GM12873 (cell line): ENCODE measurements around the gene KCNK17.

ENCODE experiments used
- TF ChIP-seq, protein P1 (sequence below): IDR thresholded peaks from 2 replicates; pipeline ENCODE4 v1.5.1; 2012; ENCODE audit warnings: low read depth, mild to moderate bottlenecking, moderate library complexity, low read length, control low read depth; ENCODE audit not compliant: insufficient read depth; ENCODE audit errors: missing control alignments

Gene KCNK17

DNA sequence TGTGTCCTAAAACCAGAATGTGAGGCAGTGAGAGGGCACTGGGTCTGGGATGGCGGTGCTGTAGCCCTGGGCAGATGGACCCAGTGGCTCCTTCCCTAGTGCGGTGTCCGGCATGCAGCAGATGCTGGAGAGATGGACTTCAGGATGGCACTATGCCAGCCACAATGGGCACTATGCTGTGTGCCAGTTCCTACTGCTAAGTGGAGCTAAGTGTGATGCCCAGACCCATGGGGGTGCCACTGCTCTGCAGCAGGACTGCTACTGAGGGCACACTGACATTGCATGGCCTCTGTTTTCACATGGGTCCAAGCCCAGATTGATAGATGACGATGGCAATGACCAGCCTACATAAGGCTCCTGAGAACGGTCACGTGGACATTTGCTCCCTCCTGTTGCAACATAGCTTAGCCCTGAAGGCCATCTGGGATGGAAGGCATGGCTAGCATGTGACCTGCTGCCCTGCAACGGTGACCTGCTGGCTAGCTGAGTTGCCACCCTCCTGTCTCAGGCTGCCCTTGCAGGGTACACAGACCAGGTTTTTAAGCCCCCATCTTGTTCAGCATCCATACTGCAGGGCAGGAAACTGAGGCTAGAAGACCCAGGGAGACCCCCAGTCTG, 39.6 kb upstream of the KCNK17 start:
- TF ChIP-seq, protein P1, sequence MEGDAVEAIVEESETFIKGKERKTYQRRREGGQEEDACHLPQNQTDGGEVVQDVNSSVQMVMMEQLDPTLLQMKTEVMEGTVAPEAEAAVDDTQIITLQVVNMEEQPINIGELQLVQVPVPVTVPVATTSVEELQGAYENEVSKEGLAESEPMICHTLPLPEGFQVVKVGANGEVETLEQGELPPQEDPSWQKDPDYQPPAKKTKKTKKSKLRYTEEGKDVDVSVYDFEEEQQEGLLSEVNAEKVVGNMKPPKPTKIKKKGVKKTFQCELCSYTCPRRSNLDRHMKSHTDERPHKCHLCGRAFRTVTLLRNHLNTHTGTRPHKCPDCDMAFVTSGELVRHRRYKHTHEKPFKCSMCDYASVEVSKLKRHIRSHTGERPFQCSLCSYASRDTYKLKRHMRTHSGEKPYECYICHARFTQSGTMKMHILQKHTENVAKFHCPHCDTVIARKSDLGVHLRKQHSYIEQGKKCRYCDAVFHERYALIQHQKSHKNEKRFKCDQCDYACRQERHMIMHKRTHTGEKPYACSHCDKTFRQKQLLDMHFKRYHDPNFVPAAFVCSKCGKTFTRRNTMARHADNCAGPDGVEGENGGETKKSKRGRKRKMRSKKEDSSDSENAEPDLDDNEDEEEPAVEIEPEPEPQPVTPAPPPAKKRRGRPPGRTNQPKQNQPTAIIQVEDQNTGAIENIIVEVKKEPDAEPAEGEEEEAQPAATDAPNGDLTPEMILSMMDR: no peak

DNA sequence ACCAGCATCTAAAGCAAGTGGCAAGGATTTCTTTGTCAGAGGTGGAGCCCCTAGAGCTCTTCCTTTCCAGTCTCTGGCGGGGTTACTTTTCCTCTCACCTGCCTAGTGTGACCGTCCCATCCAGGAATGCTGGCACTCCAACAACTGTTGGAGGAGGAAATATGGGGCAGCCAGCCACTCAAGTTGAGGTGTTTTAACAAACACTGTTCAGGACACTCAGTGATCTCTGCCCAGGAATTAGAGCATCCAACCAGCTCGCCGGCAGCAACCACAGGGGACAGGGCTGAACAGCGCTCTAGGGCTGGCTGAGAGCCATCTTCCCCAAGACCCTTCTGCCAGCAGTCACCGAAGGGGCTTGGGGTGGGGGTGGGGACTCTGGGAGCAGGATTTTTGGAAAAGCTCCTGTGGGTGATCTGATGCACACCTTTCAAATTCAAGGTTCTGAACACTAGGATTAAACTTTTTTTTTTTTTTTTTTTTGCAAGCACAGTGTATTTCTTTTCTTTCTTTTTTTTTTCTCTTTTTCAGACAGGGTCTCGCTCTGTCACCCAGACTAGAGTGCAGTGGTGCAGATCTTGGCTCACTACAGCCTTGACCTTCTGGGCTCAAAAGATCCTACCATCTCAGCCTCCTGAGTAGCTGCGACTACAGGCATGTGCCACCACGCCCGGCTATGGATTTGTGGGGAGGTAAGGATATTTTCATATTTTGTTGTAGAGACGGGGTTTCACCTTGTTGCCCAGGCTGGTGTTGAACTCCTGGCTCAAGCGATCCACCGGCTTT, 36.7 kb upstream of the KCNK17 start:
- TF ChIP-seq, protein P1: no peak

DNA sequence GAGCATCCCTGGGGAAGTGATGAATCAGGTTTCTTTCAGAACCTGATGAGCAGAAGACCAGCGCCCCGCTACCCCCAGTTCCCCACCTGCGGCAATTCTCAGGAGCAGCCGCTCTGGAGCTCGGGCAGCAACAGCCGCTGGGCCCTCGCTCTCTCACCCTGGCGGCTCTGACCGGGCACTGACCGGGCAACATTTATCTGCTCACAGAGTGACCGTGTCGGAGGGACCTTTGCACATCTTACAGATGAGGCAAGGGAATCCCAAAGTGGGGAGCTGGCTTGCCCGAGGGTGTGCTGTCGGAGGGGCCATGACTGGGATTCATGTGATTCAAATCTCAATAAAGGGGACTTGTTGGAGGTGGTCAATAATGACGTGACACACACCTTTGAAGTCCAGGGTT, 34.5 kb upstream of the KCNK17 start:
- TF ChIP-seq, protein P1: no peak

DNA sequence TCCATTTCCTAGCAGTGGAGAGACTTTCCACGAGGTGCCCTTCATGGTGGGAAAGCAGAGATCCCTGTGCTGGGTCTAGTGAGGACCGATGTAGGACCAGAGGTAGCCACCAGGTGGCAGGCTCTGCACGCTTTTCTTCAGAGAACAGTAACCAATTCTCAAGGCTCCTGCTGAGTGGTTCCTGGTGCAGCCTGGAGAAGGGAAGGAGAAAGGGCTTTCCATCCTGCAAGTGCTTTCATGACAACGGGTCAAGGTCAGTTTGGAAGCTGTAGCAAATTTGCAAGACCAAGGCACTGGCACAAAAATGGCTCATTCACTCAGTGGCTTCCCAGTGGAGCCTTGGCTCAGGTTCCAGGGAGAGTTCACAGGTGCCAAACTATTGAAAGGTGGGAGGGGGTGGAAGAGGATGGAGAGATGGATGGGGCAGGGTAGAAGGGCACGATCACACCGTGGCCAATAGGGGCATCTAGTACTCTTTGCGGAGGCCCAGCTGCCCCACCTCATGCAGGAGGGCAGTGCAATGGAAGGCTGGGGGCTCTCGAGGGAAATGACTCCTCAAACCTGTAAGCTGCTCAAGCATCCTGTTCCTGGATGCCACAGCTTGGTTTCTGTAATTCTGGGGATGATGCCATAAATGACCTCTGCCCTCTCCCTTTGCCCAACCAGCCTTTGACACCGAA, 33.8 kb upstream of the KCNK17 start:
- TF ChIP-seq, protein P1: peak; percentile 96

DNA sequence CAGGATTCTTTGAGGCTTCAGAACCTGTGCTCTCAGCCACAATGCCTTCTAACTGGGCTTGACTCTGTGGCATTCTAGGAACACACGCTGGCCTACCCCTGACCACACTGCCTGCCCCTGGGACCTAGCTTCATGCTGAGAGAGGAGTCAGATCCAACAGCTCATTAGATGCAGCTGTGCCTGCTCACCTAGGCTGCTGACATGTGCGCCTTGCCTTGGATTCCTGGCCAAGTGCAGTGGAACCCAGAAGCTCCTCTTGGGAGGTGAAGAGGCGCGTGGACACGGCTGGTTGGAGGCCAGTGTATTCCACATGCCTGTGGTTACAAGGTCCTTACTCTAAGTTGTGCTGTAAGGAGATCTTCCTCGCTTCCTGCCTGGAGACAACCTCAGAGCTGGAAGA, 33.0 kb upstream of the KCNK17 start:
- TF ChIP-seq, protein P1: no peak

DNA sequence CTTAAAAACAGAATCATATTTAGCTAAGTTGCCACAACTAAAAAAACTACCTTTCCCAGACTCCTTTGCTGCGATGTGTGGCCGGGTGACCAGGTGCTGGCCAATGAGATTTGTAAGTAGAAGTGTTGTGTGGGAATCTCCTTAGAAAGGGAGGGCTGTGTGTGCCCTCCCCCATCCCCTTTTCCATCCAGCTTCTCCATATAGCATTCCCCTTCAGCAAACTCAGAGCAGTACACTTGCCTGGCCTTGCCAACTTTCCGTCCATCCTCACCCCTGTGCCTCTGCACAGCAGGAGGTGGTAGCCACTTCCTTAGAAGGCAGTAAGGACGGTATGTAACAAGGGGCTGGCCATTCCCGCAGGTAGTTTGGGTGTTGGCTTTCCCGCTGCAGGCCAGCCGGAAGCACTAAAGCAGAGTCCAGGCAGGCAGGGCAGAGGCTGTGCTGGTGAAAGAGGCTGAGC, 30.6 kb upstream of the KCNK17 start:
- TF ChIP-seq, protein P1: no peak

DNA sequence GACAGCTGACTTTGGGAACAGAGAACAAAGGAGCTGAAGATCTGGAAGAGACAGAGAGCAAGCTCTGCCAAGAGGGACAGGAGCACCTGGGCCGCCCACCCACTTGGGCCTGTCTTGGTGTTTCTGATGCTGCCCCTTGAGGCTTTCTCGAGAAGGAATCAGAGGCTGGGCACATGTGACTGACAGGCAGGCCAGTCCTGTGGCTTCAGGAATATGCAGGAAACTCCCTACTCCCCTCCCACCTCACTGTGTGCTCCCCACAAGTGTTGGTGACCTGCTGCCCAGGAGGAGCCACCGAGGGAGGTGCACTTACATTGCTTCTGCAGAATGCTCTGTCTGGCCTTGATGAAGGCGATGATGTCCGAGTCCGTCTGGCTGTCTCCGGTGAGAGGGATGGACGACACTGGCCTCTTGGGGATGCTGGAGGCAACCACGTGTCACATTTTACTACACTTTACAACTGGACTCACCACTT, 29.2 kb upstream of the KCNK17 start:
- TF ChIP-seq, protein P1: no peak
